Astrocyte (in vitro differentiated cells and primary cell): ENCODE measurements around the gene BASP1.
A peak's percentile ranks its signal among the peaks of the same experiment; 100 is the strongest.

Source experiments
- CTCF ChIP-seq: IDR thresholded peaks from 2 replicates; pipeline ENCODE4 v1.5.1; 2011; ENCODE audit warnings: low read depth, mild to moderate bottlenecking, inconsistent platforms, low read length, moderate library complexity; ENCODE audit not compliant: insufficient read depth
- EZH2 ChIP-seq: IDR thresholded peaks from 2 replicates; pipeline ENCODE4 v1.6.1; 2012; ENCODE audit warnings: mild to moderate bottlenecking, low read length, inconsistent platforms; ENCODE audit not compliant: insufficient read depth

DNA sequence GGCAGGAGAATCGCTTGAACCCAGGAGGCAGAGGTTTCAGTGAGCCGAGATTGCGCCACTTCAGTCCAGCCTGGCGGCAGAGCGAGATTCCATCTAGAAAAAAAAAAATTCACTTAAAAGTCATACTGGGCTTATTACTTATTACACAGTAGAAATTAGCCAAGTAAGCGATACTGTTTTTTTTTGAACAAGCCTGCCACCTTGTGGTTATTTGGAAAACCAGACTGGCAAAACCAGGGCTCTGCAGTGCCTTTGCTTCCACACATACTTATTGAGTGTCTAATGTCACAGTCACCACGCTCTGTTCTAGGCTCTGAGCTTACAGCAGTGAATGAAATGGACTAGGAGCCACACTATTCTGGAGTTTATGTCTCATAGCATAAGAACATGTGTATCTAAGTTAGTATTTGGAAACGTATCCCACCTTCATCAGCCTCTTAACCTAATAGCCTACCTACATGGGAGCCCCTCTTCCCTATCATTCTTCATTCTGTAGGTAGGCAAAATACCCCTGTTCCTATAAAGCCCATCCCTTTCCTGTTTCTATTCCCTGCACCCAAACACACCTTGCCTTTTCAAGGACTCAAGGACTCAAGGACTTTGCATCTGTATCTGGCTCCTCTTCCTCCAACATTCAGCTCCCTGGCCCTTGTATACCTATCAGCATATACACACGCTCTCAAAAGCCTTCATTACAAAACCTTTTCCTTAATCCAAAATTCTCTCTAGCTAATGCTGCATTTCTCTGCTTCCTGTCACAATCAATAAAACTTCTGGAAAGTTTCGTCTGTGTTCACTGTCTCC is 13.9 kb upstream of the BASP1 start:
- TF ChIP-seq EZH2 = no peak
- TF ChIP-seq CTCF = peak; percentile 80
